HCT116 (cell line): Measurements from ENCODE around the gene HIVEP3. TPM values are rescaled to one million over a fixed set of nuclear protein-coding genes. Genes with fewer than 3 reads are reported as not detected.

Source experiments
- ATAC-seq: fragments of 200-7000 bp; cut with Tn5 transposase; 2 replicates; pipeline ENCODE4 v1.9.1; 2020; ENCODE audit warnings: mild to moderate bottlenecking, moderate library complexity
- BruUV-seq: library from RNA; stranded (reverse); fragments of 400-500 nt; replicated peaks from 2 replicates; lab custom pipeline; 2021; lab: Mats Ljungman, UMichigan
- CTCF ChIA-PET: fragments of 300-600 bp; sonication (Branson Sonifier 250); formaldehyde crosslinking; loops from one replicate; lab custom pipeline; 2021; ENCODE audit warnings: antibody characterized with exemption; lab: Charles Lee
- POLR2A ChIA-PET: fragments of 300-600, 350-600 bp; sonication (Branson Sonifier 250); formaldehyde crosslinking; loops from one replicate; lab custom pipeline; 2021; ENCODE audit warnings: antibody characterized with exemption; lab: Charles Lee
- RAD21 ChIA-PET, 2 experiments: fragments of 300-600 bp; sonication (Branson Sonifier 250); formaldehyde crosslinking; loops; one replicate each; lab custom pipeline; 2023; ENCODE audit warnings: low total read pairs in 2 of 2; ENCODE audit not compliant: uncharacterized antibody in 2 of 2, unreplicated experiment in 2 of 2, low non-redundant PET in 1 of 2; lab: Charles Lee
- DNase-seq: peaks from one replicate; pipeline ENCODE4 v3.0.0-alpha.2; 2010; ENCODE audit warnings: low read depth, low spot score
- H2AFZ ChIP-seq: fragments of 200-600 bp; shearing (Covaris generic), sonication (generic); 2 replicates; pipeline ENCODE4 v1.6.1; 2017; ENCODE audit warnings: low read depth, mixed run types, mixed read lengths, antibody characterized with exemption, low read length; ENCODE audit not compliant: poor library complexity, severe bottlenecking
- H3K27ac ChIP-seq: 2 replicates; pipeline ENCODE4 v1.5.1; 2012; ENCODE audit warnings: low read depth, low read length
- H3K27me3 ChIP-seq: fragments of 200-600 bp; sonication (generic); 2 replicates; pipeline ENCODE4 v1.6.1; 2016; ENCODE audit warnings: mixed run types, low read length, mixed read lengths; ENCODE audit not compliant: insufficient read depth
- H3K36me3 ChIP-seq, 2 experiments: fragments of 200-500 bp in 1 of 2; fragments of 200-600 bp in 1 of 2; sonication (Bioruptor generic) in 1 of 2; sonication (generic) in 1 of 2; 2 replicates each; pipeline versions ENCODE4 v1.5.1 to v1.6.1; 2014 to 2016; ENCODE audit warnings: low read length in 2 of 2, inconsistent platforms in 1 of 2, mixed read lengths in 1 of 2, mixed run types in 1 of 2; ENCODE audit not compliant: insufficient read depth in 2 of 2, control insufficient read depth in 1 of 2
- H3K4me1 ChIP-seq, 2 experiments: fragments of 200-600 bp in 1 of 2; sonication (generic) in 1 of 2; 2 replicates each; pipeline versions ENCODE4 v1.5.1 to v1.6.1; 2012 to 2017; ENCODE audit warnings: low read length in 2 of 2, inconsistent platforms in 1 of 2, mild to moderate bottlenecking in 1 of 2, mixed read lengths in 1 of 2, mixed run types in 1 of 2, moderate library complexity in 1 of 2; ENCODE audit not compliant: insufficient read depth in 2 of 2, control insufficient read depth in 1 of 2
- H3K4me2 ChIP-seq: fragments of 200-600 bp; sonication (generic); 2 replicates; pipeline ENCODE4 v1.6.1; 2017; ENCODE audit warnings: mixed run types, low read length, mixed read lengths
- H3K4me3 ChIP-seq, 2 experiments: fragments of 200-600 bp in 1 of 2; sonication (generic) in 1 of 2; replicated peaks in 1 of 2; 2 replicates each; pipeline ENCODE4 v1.5.1; 2011 to 2016; ENCODE audit warnings: low read length in 2 of 2, control low read depth in 1 of 2, low read depth in 1 of 2, mild to moderate bottlenecking in 1 of 2, mixed read lengths in 1 of 2, mixed run types in 1 of 2
- H3K79me2 ChIP-seq: fragments of 200-600 bp; sonication (generic); 2 replicates; pipeline ENCODE4 v1.6.1; 2017; ENCODE audit warnings: mild to moderate bottlenecking, mixed run types, low read length, moderate library complexity, mixed read lengths; ENCODE audit not compliant: insufficient read depth
- H3K9ac ChIP-seq: fragments of 200-600 bp; sonication (generic); 2 replicates; pipeline ENCODE4 v1.6.1; 2016; ENCODE audit warnings: low read length, mixed read lengths
- H3K9me2 ChIP-seq: fragments of 200-600 bp; sonication (generic), shearing (Covaris generic); 2 replicates; pipeline ENCODE4 v1.6.1; 2017; ENCODE audit warnings: mixed run types, mild to moderate bottlenecking, moderate library complexity; ENCODE audit not compliant: insufficient read depth
- H3K9me3 ChIP-seq, 2 experiments: fragments of 200-500 bp in 1 of 2; fragments of 200-600 bp in 1 of 2; sonication (Bioruptor generic) in 1 of 2; sonication (generic) in 1 of 2; 2 replicates each; pipeline ENCODE4 v1.6.1; 2014 to 2017; ENCODE audit warnings: low read length in 2 of 2, mixed read lengths in 2 of 2, inconsistent platforms in 1 of 2, low read depth in 1 of 2, mild to moderate bottlenecking in 1 of 2, mixed run types in 1 of 2, moderate library complexity in 1 of 2; ENCODE audit not compliant: control insufficient read depth in 1 of 2, insufficient read depth in 1 of 2
- H4K20me1 ChIP-seq: fragments of 200-600 bp; sonication (generic), shearing (Covaris generic); 2 replicates; pipeline ENCODE4 v1.6.1; 2017; ENCODE audit warnings: mixed run types, mild to moderate bottlenecking, moderate library complexity; ENCODE audit not compliant: insufficient read depth
- ATF3 ChIP-seq: IDR thresholded peaks from 2 replicates; pipeline ENCODE4 v1.6.1; 2012
- CTCF ChIP-seq, 3 experiments: fragments of 200-600 bp in 1 of 3; sonication (generic) in 1 of 3; IDR thresholded peaks in 2 of 3; conservative IDR thresholded peaks in 1 of 3; 2 replicates each; pipeline ENCODE4 v1.5.1; 2012 to 2017; ENCODE audit warnings: low read depth in 2 of 3, low read length in 2 of 3, antibody characterized with exemption in 1 of 3, borderline replicate concordance in 1 of 3, control low read depth in 1 of 3, mild to moderate bottlenecking in 1 of 3, mixed read lengths in 1 of 3, mixed run types in 1 of 3, moderate library complexity in 1 of 3; ENCODE audit not compliant: insufficient read depth in 1 of 3
- FOSL1 ChIP-seq: IDR thresholded peaks from 2 replicates; pipeline ENCODE4 v1.6.1; 2012; ENCODE audit warnings: low read depth
- JUND ChIP-seq: IDR thresholded peaks from 2 replicates; pipeline ENCODE4 v1.6.1; 2012
- MAX ChIP-seq: IDR thresholded peaks from 2 replicates; pipeline ENCODE4 v1.6.1; 2012
- POLR2AphosphoS5 ChIP-seq: IDR thresholded peaks from 2 replicates; pipeline ENCODE4 v1.6.1; 2011; ENCODE audit warnings: mild to moderate bottlenecking, low read depth, low read length, moderate library complexity
- RAD21 ChIP-seq: IDR thresholded peaks from 2 replicates; pipeline ENCODE4 v1.6.1; 2012; ENCODE audit warnings: low read depth, mild to moderate bottlenecking
- SIN3A ChIP-seq: IDR thresholded peaks from 2 replicates; pipeline ENCODE4 v1.6.1; 2012; ENCODE audit warnings: low read depth
- SP1 ChIP-seq: IDR thresholded peaks from 2 replicates; pipeline ENCODE4 v1.6.1; 2012; ENCODE audit warnings: low read depth
- SRF ChIP-seq: IDR thresholded peaks from 2 replicates; pipeline ENCODE4 v1.6.1; 2012; ENCODE audit warnings: low read depth
- TCF7L2 ChIP-seq: IDR thresholded peaks from 2 replicates; pipeline ENCODE4 v1.7.0; 2011; ENCODE audit warnings: borderline replicate concordance, inconsistent platforms; ENCODE audit not compliant: insufficient read depth, insufficient read length; ENCODE audit errors: extremely low read depth
- YY1 ChIP-seq: IDR thresholded peaks from 2 replicates; pipeline ENCODE4 v1.6.1; 2011; ENCODE audit warnings: low read length, low read depth, moderate library complexity, mild to moderate bottlenecking; ENCODE audit not compliant: insufficient replicate concordance; ENCODE audit errors: extremely low read depth
- ZBTB33 ChIP-seq: IDR thresholded peaks from 2 replicates; pipeline ENCODE4 v1.6.1; 2011; ENCODE audit warnings: mild to moderate bottlenecking, low read length, moderate library complexity; ENCODE audit not compliant: insufficient replicate concordance; ENCODE audit errors: extremely low read depth
- intact Hi-C: fragments of 100-400 bp; cut with micrococcal nuclease; formaldehyde crosslinking; loops from 2 replicates; pipeline ENCODE4 v1.10.0; 2022
- total RNA-seq: library from RNA; stranded (reverse); gene quantifications from one replicate; pipeline ENCODE4 v1.2.1, GENCODE V29; 2021; ENCODE audit not compliant: unreplicated experiment

HIVEP3 gene
- total RNA-seq, 1 experiment from 2014 or later, result 7.1 TPM

GRCh38 chr1:41888756-41889155 is 30.0 kb downstream of the HIVEP3 start:
- no peak for DNase-seq
- Histone ChIP-seq H3K9me2 (no peaks in the 10 kb centered on the region), H3K4me2 (no peak overlapping the region), H3K4me1 (peaks cover 16% of the 10 kb centered on the region in 2 experiments; a peak in 2 of 4 replicates), H3K9ac (no peak overlapping the region), H2AFZ (no peak overlapping the region), H3K36me3 (no peaks in the 10 kb centered on the region), H4K20me1 (no peaks in the 10 kb centered on the region), H3K79me2 (no peaks in the 10 kb centered on the region), H3K9me3 (no peaks in the 10 kb centered on the region), H3K27ac (no peak overlapping the region), H3K27me3 (no peaks in the 10 kb centered on the region), H3K4me3 (no peak overlapping the region)
- no peak for ATAC-seq
- BruUV-seq, result no TSS peak
- intact Hi-C loops, result no loop called here
- POLR2A ChIA-PET, result no interaction called here
- CTCF ChIA-PET, result no interaction called here
- TF ChIP-seq JUND (no peak), SRF (no peak), POLR2AphosphoS5 (no peak), SIN3A (no peak), TCF7L2 (no peak), RAD21 (no peak), FOSL1 (no peak), SP1 (no peak), MAX (no peak), ATF3 (no peak), ZBTB33 (no peak), YY1 (no peak), CTCF (IDR thresholded peaks at IDR 0.05 in 2 of 3, conservative IDR thresholded peaks at IDR 0.05 in 1 of 3; ENCODE audit: borderline replicate concordance in 1 of 3, insufficient read depth in 1 of 3, low read depth in 2 of 3, low read length in 2 of 3) (no peak)
- RAD21 ChIA-PET, result no interaction called here
